ENCODE results near the gene LCN6. TPM values are rescaled to one million over a fixed set of nuclear protein-coding genes. Genes with fewer than 3 reads are reported as not detected.

LCN6 gene
- polyA plus RNA-seq, 2 donors: 9.0 to 14.4 TPM

DNA sequence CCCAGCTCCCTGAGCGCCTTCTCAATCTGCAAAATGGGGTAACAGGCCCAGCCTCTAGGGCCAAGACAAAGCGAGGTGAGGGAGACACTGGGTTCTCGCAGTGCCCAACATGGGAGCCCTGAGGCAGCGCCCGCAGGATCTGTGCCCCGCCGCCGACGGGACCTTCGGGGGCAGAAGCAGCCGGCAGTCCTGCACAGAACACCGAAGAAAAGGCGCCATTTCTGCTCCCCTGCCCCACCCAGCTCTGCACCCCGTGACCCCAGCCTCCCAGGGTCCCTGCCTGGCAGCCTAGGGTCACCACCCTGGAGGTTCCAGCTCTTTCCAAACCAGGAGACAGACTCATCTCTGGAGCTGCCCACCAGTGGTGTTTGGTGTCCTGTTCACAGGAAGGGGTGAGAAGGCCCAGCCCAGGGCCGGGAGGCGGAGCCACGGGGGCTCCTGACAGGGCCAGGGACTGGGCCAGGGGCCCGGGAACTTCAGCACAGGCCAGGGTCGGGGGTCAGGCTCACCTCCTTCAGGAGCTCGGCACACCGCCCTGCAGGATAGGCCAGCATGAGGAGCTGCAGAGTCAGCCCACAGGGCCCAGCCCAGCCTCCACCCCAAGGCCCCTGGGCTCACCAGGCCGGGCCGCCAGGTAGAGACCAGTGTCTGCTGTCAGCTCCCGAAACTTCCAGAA is 6.4 kb upstream of the LCN6 start:
- Histone ChIP-seq H3K27me3 (ENCODE audit: control insufficient read depth in 1 of 2, insufficient read depth in 2 of 2, low read length in 2 of 2) (no peaks in the 10 kb centered on the region), H3K4me1 (ENCODE audit: control insufficient read depth in 2 of 2, insufficient read depth in 2 of 2, low read length in 1 of 2) (no peaks in the 10 kb centered on the region), H3K9me3 (ENCODE audit: control insufficient read depth in 2 of 2, insufficient read depth in 1 of 2, low read depth in 1 of 2, low read length in 1 of 2) (peaks cover 4 to 17% of the 10 kb centered on the region in 2 donors), H3K4me3 (ENCODE audit: low read depth in 1 of 2, low read length in 2 of 2) (no peak overlapping the region), H3K27ac (ENCODE audit: low read depth in 2 of 2, low read length in 1 of 2) (no peak overlapping the region), H3K36me3 (ENCODE audit: control insufficient read depth in 2 of 2, insufficient read depth in 2 of 2, low read length in 1 of 2) (no peaks in the 10 kb centered on the region)
- 78 to 79% methylated on average over 24 of the region's 24 CpGs for WGBS, 2 donors

DNA sequence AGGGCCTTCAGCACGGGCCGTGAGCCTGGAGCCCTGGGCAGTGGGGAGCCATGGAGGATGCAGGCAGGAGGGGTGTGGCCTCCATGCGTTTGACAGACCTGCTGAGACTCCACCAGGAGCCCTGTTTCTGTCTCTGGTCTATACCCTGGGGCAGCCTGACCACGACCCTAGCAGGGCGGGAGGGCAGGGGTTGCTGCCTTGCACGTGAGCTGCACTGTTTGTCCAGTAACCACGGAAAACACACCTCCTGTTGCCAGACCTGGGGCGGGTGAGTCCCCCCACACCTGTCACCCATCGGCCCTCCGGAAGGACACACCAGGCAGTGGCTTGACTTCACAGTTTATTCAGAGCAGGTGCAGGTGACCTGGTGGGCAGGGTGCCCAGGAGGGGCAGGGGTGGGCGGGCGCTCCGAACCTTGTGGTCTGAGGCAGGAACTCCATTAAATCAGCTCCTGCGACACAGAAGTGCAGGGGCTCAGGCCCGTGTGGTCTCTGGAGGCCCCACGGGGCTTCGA is 5.8 kb upstream of the LCN6 start:
- H3K27me3 ChIP-seq (ENCODE audit: control insufficient read depth in 1 of 2, insufficient read depth in 2 of 2, low read length in 2 of 2): no peaks in the 10 kb centered on the region
- 71 to 74% methylated on average over 15 to 17 of the region's 17 CpGs for WGBS, 2 donors
- no peak overlapping the region for H3K27ac ChIP-seq (ENCODE audit: low read depth in 2 of 2, low read length in 1 of 2)
- peaks cover 4 to 17% of the 10 kb centered on the region in 2 donors for H3K9me3 ChIP-seq (ENCODE audit: control insufficient read depth in 2 of 2, insufficient read depth in 1 of 2, low read depth in 1 of 2, low read length in 1 of 2)
- H3K36me3 ChIP-seq (ENCODE audit: control insufficient read depth in 2 of 2, insufficient read depth in 2 of 2, low read length in 1 of 2): no peaks in the 10 kb centered on the region
- no peak overlapping the region for H3K4me3 ChIP-seq (ENCODE audit: low read depth in 1 of 2, low read length in 2 of 2)
- H3K4me1 ChIP-seq (ENCODE audit: control insufficient read depth in 2 of 2, insufficient read depth in 2 of 2, low read length in 1 of 2): no peaks in the 10 kb centered on the region

DNA sequence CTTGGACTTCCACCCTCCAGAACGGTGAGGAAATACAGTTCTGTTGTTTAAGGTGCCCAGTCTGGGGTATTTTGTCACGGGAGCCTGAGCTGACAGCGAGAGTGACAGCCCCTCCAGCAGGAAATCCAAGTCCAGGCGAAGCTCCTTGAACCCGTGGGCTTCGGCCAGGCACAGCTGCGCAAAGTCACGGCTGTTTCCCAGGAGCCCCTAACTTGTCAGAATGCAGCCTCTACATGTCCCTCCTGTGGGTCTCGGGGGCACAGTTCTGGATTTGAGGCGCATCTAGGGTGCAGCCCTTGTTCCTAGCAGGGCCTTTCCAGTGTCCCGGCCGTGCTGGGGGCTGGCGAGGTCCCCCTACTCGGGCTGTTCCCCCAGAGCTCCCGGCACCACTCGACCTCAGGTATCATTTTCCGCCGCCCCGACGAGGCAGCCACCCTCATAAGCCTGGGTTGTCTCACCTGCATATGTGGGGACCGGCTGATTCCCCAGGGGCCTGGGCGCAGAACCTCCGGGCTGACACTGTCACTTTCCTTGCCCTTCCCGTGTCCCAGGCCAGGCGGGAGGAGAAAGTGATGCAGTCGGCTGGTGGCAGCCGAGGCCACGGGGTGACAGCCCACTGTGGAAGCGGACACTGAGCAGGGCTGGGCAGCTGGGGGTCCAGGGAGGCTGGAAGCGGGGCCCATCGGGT is 5.2 kb upstream of the LCN6 start:
- peaks cover 4 to 17% of the 10 kb centered on the region in 2 donors for H3K9me3 ChIP-seq (ENCODE audit: control insufficient read depth in 2 of 2, insufficient read depth in 1 of 2, low read depth in 1 of 2, low read length in 1 of 2)
- no peaks in the 10 kb centered on the region for H3K36me3 ChIP-seq (ENCODE audit: control insufficient read depth in 2 of 2, insufficient read depth in 2 of 2, low read length in 1 of 2)
- no peak overlapping the region for H3K27ac ChIP-seq (ENCODE audit: low read depth in 2 of 2, low read length in 1 of 2)
- H3K4me1 ChIP-seq (ENCODE audit: control insufficient read depth in 2 of 2, insufficient read depth in 2 of 2, low read length in 1 of 2): no peaks in the 10 kb centered on the region
- no peak overlapping the region for H3K4me3 ChIP-seq (ENCODE audit: low read depth in 1 of 2, low read length in 2 of 2)
- WGBS, 2 donors: 88 to 89% methylated on average over 31 of the region's 31 CpGs
- H3K27me3 ChIP-seq (ENCODE audit: control insufficient read depth in 1 of 2, insufficient read depth in 2 of 2, low read length in 2 of 2): no peaks in the 10 kb centered on the region

DNA sequence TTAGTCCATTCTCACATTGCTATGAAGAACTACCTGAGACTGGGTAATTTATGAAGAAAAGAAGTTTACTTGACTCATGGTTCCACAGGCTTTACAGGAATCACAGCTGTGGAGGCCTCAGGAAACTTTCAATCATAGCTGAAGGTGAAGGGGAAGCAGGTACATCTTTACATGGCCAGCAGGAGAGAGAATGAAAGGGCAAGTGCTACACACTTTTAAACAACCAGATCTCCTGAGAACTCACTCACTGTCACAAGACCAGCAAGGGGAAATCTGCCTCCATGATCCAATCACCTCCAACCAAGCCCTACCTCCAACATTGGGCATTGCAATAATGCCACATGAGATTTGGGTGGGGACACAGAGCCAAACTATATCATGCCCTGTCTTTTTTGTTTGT is 3.5 kb upstream of the LCN6 start:
- H3K4me1 ChIP-seq (ENCODE audit: control insufficient read depth in 2 of 2, insufficient read depth in 2 of 2, low read length in 1 of 2): no peaks in the 10 kb centered on the region
- peaks cover 4 to 17% of the 10 kb centered on the region in 2 donors for H3K9me3 ChIP-seq (ENCODE audit: control insufficient read depth in 2 of 2, insufficient read depth in 1 of 2, low read depth in 1 of 2, low read length in 1 of 2)
- no peaks in the 10 kb centered on the region for H3K36me3 ChIP-seq (ENCODE audit: control insufficient read depth in 2 of 2, insufficient read depth in 2 of 2, low read length in 1 of 2)
- H3K4me3 ChIP-seq (ENCODE audit: low read depth in 1 of 2, low read length in 2 of 2): no peak overlapping the region
- no peak overlapping the region for H3K27ac ChIP-seq (ENCODE audit: low read depth in 2 of 2, low read length in 1 of 2)
- no peaks in the 10 kb centered on the region for H3K27me3 ChIP-seq (ENCODE audit: control insufficient read depth in 1 of 2, insufficient read depth in 2 of 2, low read length in 2 of 2)

DNA sequence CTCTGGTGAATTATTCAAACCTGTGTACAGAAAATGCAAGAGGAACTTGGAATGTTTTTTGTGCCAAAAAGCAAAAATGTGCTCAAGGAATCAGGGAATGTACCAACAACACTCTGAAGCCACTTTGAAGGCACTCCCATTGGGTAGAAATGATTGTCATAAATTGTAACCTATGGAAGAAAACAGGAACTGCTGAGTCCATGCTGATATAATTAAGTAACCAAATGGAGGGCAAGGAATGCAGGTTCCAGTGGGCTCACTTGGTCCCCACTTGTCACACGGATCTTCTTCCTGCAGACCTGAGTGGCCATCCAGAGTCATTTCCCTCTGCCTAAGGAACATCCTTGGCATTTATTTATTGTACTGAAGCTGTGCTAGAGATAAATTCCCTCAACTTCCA is 2.9 kb upstream of the LCN6 start:
- Histone ChIP-seq H3K36me3 (ENCODE audit: control insufficient read depth in 2 of 2, insufficient read depth in 2 of 2, low read length in 1 of 2) (no peaks in the 10 kb centered on the region), H3K9me3 (ENCODE audit: control insufficient read depth in 2 of 2, insufficient read depth in 1 of 2, low read depth in 1 of 2, low read length in 1 of 2) (peaks cover 3 to 15% of the 10 kb centered on the region in 2 donors), H3K4me3 (ENCODE audit: low read depth in 1 of 2, low read length in 2 of 2) (no peak overlapping the region), H3K27ac (ENCODE audit: low read depth in 2 of 2, low read length in 1 of 2) (no peak overlapping the region), H3K4me1 (ENCODE audit: control insufficient read depth in 2 of 2, insufficient read depth in 2 of 2, low read length in 1 of 2) (peaks cover 0 to 1% of the 10 kb centered on the region in 2 donors), H3K27me3 (ENCODE audit: control insufficient read depth in 1 of 2, insufficient read depth in 2 of 2, low read length in 2 of 2) (no peaks in the 10 kb centered on the region)
- 84% methylated on average over 1 of the region's 1 CpG for WGBS, 2 donors

DNA sequence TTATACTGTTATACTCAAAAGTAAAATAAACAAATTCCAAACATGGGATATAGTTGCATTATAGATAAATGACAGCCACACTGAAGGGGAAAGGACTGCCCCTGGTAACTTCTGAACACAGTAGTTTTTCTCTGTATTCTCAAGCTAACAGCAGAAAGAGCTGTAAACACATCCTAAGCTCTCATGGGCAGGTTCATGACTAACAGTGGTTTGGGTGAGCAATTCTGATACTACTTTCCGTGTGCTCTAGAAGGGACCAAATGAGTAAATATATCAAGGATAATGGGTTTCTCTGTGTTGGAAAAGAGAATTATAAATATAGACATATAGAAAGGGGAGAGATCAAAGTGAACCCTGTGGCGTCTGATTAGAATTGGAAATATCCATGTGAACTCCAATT is 2.2 kb upstream of the LCN6 start:
- Histone ChIP-seq H3K4me3 (ENCODE audit: low read depth in 1 of 2, low read length in 2 of 2) (no peak overlapping the region), H3K4me1 (ENCODE audit: control insufficient read depth in 2 of 2, insufficient read depth in 2 of 2, low read length in 1 of 2) (peaks cover 0 to 1% of the 10 kb centered on the region in 2 donors), H3K27ac (ENCODE audit: low read depth in 2 of 2, low read length in 1 of 2) (no peak overlapping the region), H3K27me3 (ENCODE audit: control insufficient read depth in 1 of 2, insufficient read depth in 2 of 2, low read length in 2 of 2) (no peaks in the 10 kb centered on the region), H3K36me3 (ENCODE audit: control insufficient read depth in 2 of 2, insufficient read depth in 2 of 2, low read length in 1 of 2) (no peaks in the 10 kb centered on the region), H3K9me3 (ENCODE audit: control insufficient read depth in 2 of 2, insufficient read depth in 1 of 2, low read depth in 1 of 2, low read length in 1 of 2) (peaks cover 0 to 9% of the 10 kb centered on the region in 2 donors)
- WGBS, 2 donors: 34 to 44% methylated on average over 2 of the region's 2 CpGs

DNA sequence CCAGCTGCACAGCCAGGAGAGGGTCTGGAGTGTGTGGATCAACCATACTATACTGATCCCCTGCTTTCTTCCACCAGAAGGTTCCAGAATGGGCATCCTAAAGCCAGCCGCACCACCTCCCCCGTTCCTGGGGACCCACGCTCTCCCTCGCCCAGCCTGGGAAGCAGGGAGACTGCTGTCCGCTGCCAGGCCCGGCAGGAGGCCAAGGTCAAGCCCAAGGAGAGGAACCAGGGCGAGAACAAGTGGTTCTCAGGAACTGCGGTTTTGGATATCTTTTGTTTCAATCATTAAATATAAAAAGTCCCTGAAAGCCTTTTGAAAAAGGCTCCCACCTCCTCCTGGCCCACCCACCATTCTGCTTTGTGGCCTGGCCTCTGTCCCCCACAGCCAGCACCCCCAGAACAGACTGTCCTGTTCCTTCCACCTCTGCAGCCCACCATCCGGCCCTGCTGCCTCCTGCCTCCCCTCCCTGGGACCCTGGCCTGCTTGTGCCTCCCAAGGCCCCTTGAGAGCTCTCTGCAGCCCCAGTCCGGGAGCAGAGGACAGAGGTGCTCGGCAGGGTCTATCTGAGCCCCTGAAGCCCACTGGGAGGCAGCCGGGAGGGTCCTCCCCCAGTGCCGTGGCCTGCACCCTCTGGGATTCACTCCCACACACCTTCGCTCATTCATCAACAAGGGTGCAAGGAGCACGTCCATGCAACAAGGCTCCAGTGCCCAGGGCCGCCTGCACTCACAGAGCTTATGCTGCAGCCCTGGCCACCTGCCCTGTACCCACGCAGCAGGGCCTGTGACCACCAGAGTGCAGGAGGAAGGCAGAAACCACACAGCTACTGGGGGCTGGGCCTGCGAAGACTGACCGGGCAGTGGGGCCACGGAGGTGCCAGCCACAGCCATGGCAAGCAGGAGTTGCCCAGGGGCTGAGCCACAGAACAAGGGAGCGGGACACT is 614 bp upstream of the LCN6 start:
- Histone ChIP-seq H3K4me3 (ENCODE audit: low read depth in 1 of 2, low read length in 2 of 2) (no peak overlapping the region), H3K27me3 (ENCODE audit: control insufficient read depth in 1 of 2, insufficient read depth in 2 of 2, low read length in 2 of 2) (no peaks in the 10 kb centered on the region), H3K9me3 (ENCODE audit: control insufficient read depth in 2 of 2, insufficient read depth in 1 of 2, low read depth in 1 of 2, low read length in 1 of 2) (peaks cover 0 to 6% of the 10 kb centered on the region in 2 donors), H3K36me3 (ENCODE audit: control insufficient read depth in 2 of 2, insufficient read depth in 2 of 2, low read length in 1 of 2) (no peaks in the 10 kb centered on the region), H3K4me1 (ENCODE audit: control insufficient read depth in 2 of 2, insufficient read depth in 2 of 2, low read length in 1 of 2) (peaks cover 0 to 1% of the 10 kb centered on the region in 2 donors), H3K27ac (ENCODE audit: low read depth in 2 of 2, low read length in 1 of 2) (no peak overlapping the region)
- WGBS, 2 donors: 73 to 79% methylated on average over 21 of the region's 21 CpGs

DNA sequence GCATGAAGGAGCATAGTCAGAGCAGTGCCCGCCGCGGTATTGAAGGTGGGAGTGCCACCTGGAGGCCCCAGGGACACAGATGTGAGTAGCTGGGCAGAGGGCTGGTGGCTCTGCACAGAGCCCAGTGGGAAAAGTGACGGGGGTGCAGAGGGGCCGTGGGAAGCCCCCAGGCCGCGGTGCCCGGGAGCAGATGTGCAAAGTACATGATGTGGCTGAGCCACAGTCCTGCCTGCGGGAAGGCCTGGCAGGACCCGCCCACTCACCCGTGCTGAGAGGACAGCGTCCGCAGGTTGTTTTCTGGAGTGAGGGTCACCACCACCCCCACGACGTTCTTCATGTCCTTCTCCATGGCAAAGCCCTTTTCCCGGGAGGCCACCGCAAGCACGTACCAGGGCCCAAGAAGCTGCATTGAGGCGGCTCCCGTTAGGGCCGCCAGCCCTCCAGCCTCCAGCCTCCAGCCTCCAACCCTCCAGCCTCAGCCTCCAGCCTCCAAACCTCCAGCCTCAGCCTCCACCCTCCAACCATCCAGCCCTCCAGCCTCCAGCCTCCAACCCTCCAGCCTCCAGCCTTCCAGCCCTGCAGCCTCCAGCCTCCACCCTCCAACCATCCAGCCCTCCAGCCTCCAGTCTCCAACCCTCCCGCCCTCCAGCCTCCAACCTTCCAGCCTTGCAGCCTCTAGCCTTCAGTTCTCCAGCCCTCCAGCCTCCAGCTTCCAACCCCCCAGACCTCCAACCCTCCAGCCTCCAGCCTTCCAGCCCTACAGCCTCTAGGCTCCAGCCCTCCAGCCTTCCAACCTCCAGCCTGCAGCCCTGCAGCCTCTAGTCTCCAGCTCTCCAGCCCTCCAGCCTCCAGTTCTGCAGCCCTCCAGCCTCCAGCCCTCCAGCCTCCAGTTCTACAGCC is 914 bp downstream of the LCN6 start:
- H3K27ac ChIP-seq (ENCODE audit: low read depth in 2 of 2, low read length in 1 of 2): no peak overlapping the region
- H3K27me3 ChIP-seq (ENCODE audit: control insufficient read depth in 1 of 2, insufficient read depth in 2 of 2, low read length in 2 of 2): no peaks in the 10 kb centered on the region
- H3K4me3 ChIP-seq (ENCODE audit: low read depth in 1 of 2, low read length in 2 of 2): no peak overlapping the region
- peaks cover 6 to 7% of the 10 kb centered on the region in 2 donors for H3K4me1 ChIP-seq (ENCODE audit: control insufficient read depth in 2 of 2, insufficient read depth in 2 of 2, low read length in 1 of 2)
- H3K36me3 ChIP-seq (ENCODE audit: control insufficient read depth in 2 of 2, insufficient read depth in 2 of 2, low read length in 1 of 2): no peaks in the 10 kb centered on the region
- 85 to 88% methylated on average over 22 of the region's 22 CpGs for WGBS, 2 donors
- peaks cover 0 to 6% of the 10 kb centered on the region in 2 donors for H3K9me3 ChIP-seq (ENCODE audit: control insufficient read depth in 2 of 2, insufficient read depth in 1 of 2, low read depth in 1 of 2, low read length in 1 of 2)

All from esophagus (tissue), 2 donors.